Adipose tissue (tissue), 3 donors: ENCODE measurements around the gene STK40. TPM values are rescaled to one million over a fixed set of nuclear protein-coding genes. Genes with fewer than 3 reads are reported as not detected.

Experiments used
- H3K27ac ChIP-seq: one replicate; pipeline ENCODE4 v1.5.1; 2013; ENCODE audit warnings: low read depth, low read length
- WGBS, 3 donors: extraction: QIAGEN DNeasy Blood & Tissue Kit; methylation state at CpG; one replicate each; pipeline ENCODE4 v1.1.7; 2013; 5-methylcytosine and 5-hydroxymethylcytosine counted together
- polyA plus RNA-seq, 3 donors: library from polyadenylated mRNA; stranded (reverse); fragments of 200-250 nt; gene quantifications; one replicate each; pipeline ENCODE4 v1.2.3, GENCODE V29; 2013
- donor health status: healthy with polysubstance abuse.
- donor health status: Bipolar disorder and iron deficiency.
- donor health status: healthy.

The STK40 gene
- polyA plus RNA-seq, 3 donors: 22.8 to 63.2 (median 50.7) TPM

GRCh38 chr1:36328088-36328480 is 57.6 kb downstream of the STK40 start:
- H3K27ac ChIP-seq: no peak overlapping the region
- WGBS, 3 donors: 83 to 90% (median 86%) methylated on average over 6 of the region's 6 CpGs

GRCh38 chr1:36327421-36328087 is 58.2 kb downstream of the STK40 start:
- WGBS, 3 donors: 76 to 92% (median 88%) methylated on average over 9 of the region's 9 CpGs
- H3K27ac ChIP-seq: no peak overlapping the region

GRCh38 chr1:36326499-36326898 is 59.2 kb downstream of the STK40 start:
- no peak overlapping the region for H3K27ac ChIP-seq
- 50 to 56% (median 53%) methylated on average over 6 of the region's 6 CpGs for WGBS, 3 donors

GRCh38 chr1:36324353-36324703 is 61.4 kb downstream of the STK40 start:
- WGBS, 3 donors: 15 to 34% (median 17%) methylated on average over 8 to 9 of the region's 9 CpGs
- no peak overlapping the region for H3K27ac ChIP-seq

GRCh38 chr1:36323636-36324352 is 61.9 kb downstream of the STK40 start, which contains the start of gene EVA1B:
EVA1B (minus strand) TSS chr1:36323645; CDS start chr1:36323037, 608 bp downstream.
- H3K27ac ChIP-seq: no peak within 1 kb of the TSS
- WGBS, 3 donors: 4% methylated on average over 20 to 34 of the region's 36 CpGs

- 2 to 15% (median 3%) methylated on average over 59 to 81 of the region's 83 CpGs for WGBS, 3 donors
- no peak overlapping the region for H3K27ac ChIP-seq
Measured at GRCh38 chr1:36322786-36323635, 62.7 kb downstream of the STK40 start.

GRCh38 chr1:36322041-36322785 is 63.5 kb downstream of the STK40 start:
- H3K27ac ChIP-seq: no peak overlapping the region
- 43 to 70% (median 47%) methylated on average over 60 to 67 of the region's 67 CpGs for WGBS, 3 donors

- WGBS, 3 donors: 29 to 42% (median 31%) methylated on average over 58 to 59 of the region's 59 CpGs
- H3K27ac ChIP-seq: no peak overlapping the region
Measured at GRCh38 chr1:36321119-36321951, 64.4 kb downstream of the STK40 start.

GRCh38 chr1:36320767-36321118 is 65.0 kb downstream of the STK40 start:
- H3K27ac ChIP-seq: no peak overlapping the region
- WGBS, 3 donors: 9 to 31% (median 19%) methylated on average over 23 of the region's 23 CpGs

- no peak overlapping the region for H3K27ac ChIP-seq
Measured at GRCh38 chr1:36320291-36320761, 65.4 kb downstream of the STK40 start.

GRCh38 chr1:36309397-36309796 is 76.3 kb downstream of the STK40 start:
- WGBS, 3 donors: 95 to 97% (median 96%) methylated on average over 7 of the region's 7 CpGs
- no peak overlapping the region for H3K27ac ChIP-seq

More at GRCh38 chr1:36320291-36320761, 65.4 kb downstream of the STK40 start:
- WGBS, 3 donors: 29 to 47% (median 35%) methylated on average over 16 of the region's 16 CpGs

GRCh38 chr1:36307601-36308330 is 78.0 kb downstream of the STK40 start:
- whole genome bisulfite sequencing, 3 donors: 82 to 90% (median 85%) methylated on average over 9 to 10 of the region's 10 CpGs
- no peak overlapping the region for H3K27ac ChIP-seq

GRCh38 chr1:36306902-36307456 is 78.7 kb downstream of the STK40 start:
- no peak overlapping the region for H3K27ac ChIP-seq
- WGBS, 3 donors: 1% methylated on average over 44 to 46 of the region's 46 CpGs

GRCh38 chr1:36306210-36306901 is 79.4 kb downstream of the STK40 start, which contains the start of gene SH3D21:
SH3D21 (plus strand) TSS chr1:36306368; CDS start chr1:36306421, 53 bp downstream.
- H3K27ac ChIP-seq: no peak within 1 kb of the TSS
- WGBS, 3 donors: 2 to 5% (median 4%) methylated on average over 46 to 65 of the region's 65 CpGs

GRCh38 chr1:36305915-36306209 is 79.9 kb downstream of the STK40 start:
- H3K27ac ChIP-seq: no peak overlapping the region
- 55 to 87% (median 68%) methylated on average over 3 to 7 of the region's 7 CpGs for WGBS, 3 donors
